Naive thymus-derived CD4-positive, alpha-beta T cell (primary cell): Measurements from ENCODE around the gene DPP6. TPM values are rescaled to one million over a fixed set of nuclear protein-coding genes. Genes with fewer than 3 reads are reported as not detected.

Experiments
- ATAC-seq: fragments of 150-1000 bp; cut with Tn5 transposase; 2 replicates; pipeline ENCODE4 v1.10.0; 2021; ENCODE audit warnings: mild to moderate bottlenecking, moderate library complexity
- CTCF ChIA-PET: fragments of 350-600 bp; sonication (Branson Sonifier 250); formaldehyde crosslinking; loops from one replicate; lab custom pipeline; 2021; ENCODE audit warnings: antibody characterized with exemption; lab: Charles Lee
- POLR2A ChIA-PET: fragments of 350-600 bp; sonication (Branson Sonifier 250); formaldehyde crosslinking; loops from one replicate; lab custom pipeline; 2021; ENCODE audit warnings: antibody characterized with exemption, inconsistent platforms; lab: Charles Lee
- DNase-seq, 9 donors: peaks; one replicate each; pipeline versions ENCODE4 v3.0.0 to v3.0.0-alpha.2; 2020 to 2022; ENCODE audit warnings: mixed read lengths in 1 of 9
- H3K27ac ChIP-seq: one replicate; pipeline ENCODE4 v1.7.0; 2013; ENCODE audit warnings: mild to moderate bottlenecking, low read depth, low read length, moderate library complexity
- H3K27me3 ChIP-seq, 2 donors: one replicate each; pipeline ENCODE4 v1.7.0; 2013; ENCODE audit warnings: low read length in 2 of 2, mild to moderate bottlenecking in 2 of 2, moderate library complexity in 2 of 2; ENCODE audit not compliant: control insufficient read depth in 2 of 2, insufficient read depth in 2 of 2
- H3K36me3 ChIP-seq, 3 experiments: 1 replicate in 2 of 3; 2 replicates in 1 of 3; pipeline ENCODE4 v1.7.0; 2013; ENCODE audit warnings: low read length in 3 of 3, mild to moderate bottlenecking in 3 of 3, moderate library complexity in 1 of 3; ENCODE audit not compliant: insufficient read depth in 3 of 3, control insufficient read depth in 2 of 3
- H3K4me1 ChIP-seq, 2 donors: one replicate each; pipeline ENCODE4 v1.7.0; 2013; ENCODE audit warnings: low read length in 2 of 2, mild to moderate bottlenecking in 2 of 2, moderate library complexity in 1 of 2; ENCODE audit not compliant: control insufficient read depth in 2 of 2, insufficient read depth in 2 of 2
- H3K4me3 ChIP-seq: 2 replicates; pipeline ENCODE4 v1.7.0; 2013; ENCODE audit warnings: mild to moderate bottlenecking, low read length
- H3K9me3 ChIP-seq, 3 experiments: 1 replicate in 2 of 3; 2 replicates in 1 of 3; pipeline ENCODE4 v1.7.0; 2013; ENCODE audit warnings: low read length in 3 of 3; ENCODE audit not compliant: control insufficient read depth in 2 of 3
- H3K27ac Mint-ChIP-seq, 9 donors: one replicate each; pipeline ENCODE4 v1.8.0; 2020 to 2022; ENCODE audit warnings: mixed read lengths in 9 of 9, mild to moderate bottlenecking in 8 of 9, moderate library complexity in 5 of 9, inconsistent platforms in 2 of 9
- H3K27me3 Mint-ChIP-seq, 5 donors: one replicate each; pipeline ENCODE4 v1.8.0; 2021 to 2022; ENCODE audit warnings: mixed read lengths in 5 of 5, mild to moderate bottlenecking in 1 of 5
- H3K36me3 Mint-ChIP-seq, 5 donors: one replicate each; pipeline ENCODE4 v1.8.0; 2020 to 2022; ENCODE audit warnings: mixed read lengths in 5 of 5, mild to moderate bottlenecking in 3 of 5, inconsistent platforms in 1 of 5
- H3K4me1 Mint-ChIP-seq, 7 donors: one replicate each; pipeline ENCODE4 v1.8.0; 2020 to 2022; ENCODE audit warnings: mixed read lengths in 7 of 7, mild to moderate bottlenecking in 3 of 7, inconsistent platforms in 1 of 7
- H3K4me3 Mint-ChIP-seq, 10 donors: one replicate each; pipeline ENCODE4 v1.8.0; 2020 to 2022; ENCODE audit warnings: mild to moderate bottlenecking in 10 of 10, mixed read lengths in 10 of 10, moderate library complexity in 6 of 10, inconsistent platforms in 2 of 10
- H3K9me3 Mint-ChIP-seq, 11 donors: one replicate each; pipeline ENCODE4 v1.8.0; 2020 to 2022; ENCODE audit warnings: mixed read lengths in 11 of 11, mild to moderate bottlenecking in 4 of 11, inconsistent platforms in 1 of 11, moderate library complexity in 1 of 11
- intact Hi-C, 2 donors: fragments of 100-400 bp; cut with micrococcal nuclease; formaldehyde crosslinking; loops; one replicate each; pipeline ENCODE4 v1.15.1; 2023
- polyA plus RNA-seq, 2 donors: library from polyadenylated mRNA; unstranded; fragments of 300-500 nt; fragmentation: Illumina TruSeq; gene quantifications; one replicate each; pipeline ENCODE4 v1.2.3, GENCODE V29; 2021
- total RNA-seq, 6 experiments: library from RNA in 5 of 6; stranded (reverse) in 5 of 6; gene quantifications; 1 replicate in 5 of 6; 2 replicates in 1 of 6; pipeline ENCODE4 v1.2.3 and lab custom pipeline; 2021 to 2026

DPP6 gene
- total and polyA plus RNA-seq, 7 experiments from 2014 or later = not detected

DNA sequence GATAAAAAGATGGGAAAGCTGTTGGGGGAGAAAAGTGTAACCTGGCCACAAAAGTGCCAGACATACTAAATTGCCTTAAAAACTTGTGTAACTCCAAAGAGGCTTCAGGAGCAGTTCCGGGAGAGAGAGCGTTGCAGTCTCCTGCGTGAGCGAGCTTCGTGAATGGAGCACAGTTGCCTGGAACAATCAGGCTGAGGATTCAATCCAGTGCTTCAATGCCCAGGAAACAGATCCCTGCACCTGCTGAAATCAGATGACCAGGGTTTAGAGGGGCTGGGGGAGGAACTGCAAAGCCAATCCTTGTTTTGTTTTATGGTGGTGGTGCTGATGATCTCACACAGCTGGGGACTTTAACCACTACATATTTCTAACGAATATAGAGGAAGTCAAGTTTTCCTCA is 398.3 kb downstream of the DPP6 start:
- no peak overlapping the region for H3K27ac Mint-ChIP-seq
- H3K9me3 ChIP-seq = no peaks in the 10 kb centered on the region
- no peak overlapping the region for H3K4me3 Mint-ChIP-seq
- DNase-seq = no peak
- H3K4me1 Mint-ChIP-seq = no peaks in the 10 kb centered on the region
- no peaks in the 10 kb centered on the region for H3K36me3 Mint-ChIP-seq
- no peaks in the 10 kb centered on the region for H3K4me1 ChIP-seq
- POLR2A ChIA-PET = no interaction called here
- no peaks in the 10 kb centered on the region for H3K27me3 ChIP-seq
- ATAC-seq = no peak
- no peak overlapping the region for H3K27ac ChIP-seq
- H3K36me3 ChIP-seq = no peaks in the 10 kb centered on the region
- CTCF ChIA-PET = no interaction called here
- H3K27me3 Mint-ChIP-seq = no peaks in the 10 kb centered on the region
- intact Hi-C loops = no loop called here
- H3K9me3 Mint-ChIP-seq = peaks cover 3 to 20% (median 9%) of the 10 kb centered on the region in 11 donors
- H3K4me3 ChIP-seq = no peak overlapping the region

DNA sequence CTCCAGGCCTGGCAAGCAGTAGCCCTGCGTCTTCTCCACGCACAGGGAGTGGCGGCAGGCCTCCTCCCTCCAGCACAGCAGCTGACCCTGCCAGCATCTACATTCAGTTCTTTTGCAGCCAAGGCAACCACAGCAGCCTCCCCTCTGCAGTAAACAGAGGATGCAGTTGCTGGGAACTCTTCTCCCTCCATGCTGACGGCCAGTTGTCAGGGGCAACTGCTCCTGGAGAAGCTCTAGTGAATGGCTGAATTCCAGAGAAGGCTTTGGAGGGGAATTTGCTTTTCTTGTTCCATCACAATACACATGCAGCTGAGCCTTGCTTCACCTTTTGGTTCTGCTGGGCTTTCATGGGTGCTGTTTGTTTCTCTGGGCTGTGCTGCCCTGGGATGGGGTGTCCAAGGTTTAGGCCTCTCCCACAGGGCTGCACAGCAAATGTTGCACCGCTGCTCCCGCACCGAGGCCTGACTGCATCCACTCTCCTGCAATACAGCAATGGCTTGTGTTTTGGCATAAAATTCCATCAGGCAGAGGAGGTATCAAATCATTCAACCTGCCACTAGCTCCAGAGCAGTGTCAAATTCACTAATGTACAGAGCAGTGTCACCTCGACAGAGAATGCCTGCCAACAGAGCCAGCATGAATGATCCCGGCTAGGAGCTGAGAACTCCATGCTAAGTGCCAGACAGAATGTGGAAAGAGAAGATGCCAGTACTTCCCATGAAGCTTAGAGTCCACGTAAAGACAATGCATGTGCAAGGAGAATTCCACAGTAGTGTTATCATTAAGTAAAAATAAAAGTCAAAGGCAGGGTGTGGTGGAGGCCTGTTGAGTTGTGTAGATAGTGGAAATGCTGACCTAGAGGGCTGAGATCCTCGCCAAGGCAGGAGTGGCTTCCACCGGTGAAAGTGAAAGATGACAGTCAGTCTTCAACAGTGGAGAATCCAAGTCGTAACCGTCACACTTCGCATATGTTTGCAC is 399.6 kb downstream of the DPP6 start:
- Mint-ChIP-seq H3K9me3 (peaks cover 2 to 22% (median 10%) of the 10 kb centered on the region in 11 donors), H3K27me3 (no peaks in the 10 kb centered on the region), H3K4me1 (no peaks in the 10 kb centered on the region), H3K4me3 (no peak overlapping the region), H3K27ac (no peak overlapping the region), H3K36me3 (no peaks in the 10 kb centered on the region)
- POLR2A ChIA-PET = no interaction called here
- Histone ChIP-seq H3K4me1 (no peaks in the 10 kb centered on the region), H3K36me3 (no peaks in the 10 kb centered on the region), H3K27ac (no peak overlapping the region), H3K27me3 (no peaks in the 10 kb centered on the region), H3K4me3 (no peak overlapping the region), H3K9me3 (no peaks in the 10 kb centered on the region)
- CTCF ChIA-PET = no interaction called here
- intact Hi-C loops = no loop called here
- no peak for ATAC-seq
- no peak for DNase-seq

DNA sequence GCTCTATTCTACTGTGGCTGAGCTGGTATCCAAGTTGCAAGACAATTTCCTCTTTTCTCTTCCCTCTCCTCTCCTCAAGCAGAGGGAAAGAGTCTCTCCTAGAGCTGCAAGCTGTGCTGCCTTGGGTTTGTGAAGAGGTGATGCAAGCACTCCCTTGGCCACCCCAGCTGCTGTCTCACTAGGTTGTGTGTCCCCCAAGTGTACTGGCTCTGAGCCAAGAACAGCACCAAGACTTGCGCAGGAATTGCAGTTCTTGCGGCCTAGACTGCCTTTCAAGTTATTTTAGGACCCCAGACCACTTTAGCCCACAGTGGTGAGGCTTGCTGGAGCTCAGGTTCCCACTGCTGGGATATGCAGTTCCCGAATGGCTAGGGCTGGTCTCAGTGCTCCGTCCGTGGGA is 411.6 kb downstream of the DPP6 start:
- no peak for DNase-seq
- peaks cover 4 to 39% (median 18%) of the 10 kb centered on the region in 11 donors for H3K9me3 Mint-ChIP-seq
- no peaks in the 10 kb centered on the region for H3K4me1 Mint-ChIP-seq
- Histone ChIP-seq H3K27me3 (no peaks in the 10 kb centered on the region), H3K36me3 (no peaks in the 10 kb centered on the region), H3K9me3 (no peaks in the 10 kb centered on the region), H3K4me1 (no peaks in the 10 kb centered on the region), H3K27ac (no peak overlapping the region), H3K4me3 (no peak overlapping the region)
- no peak overlapping the region for H3K27ac Mint-ChIP-seq
- CTCF ChIA-PET = no interaction called here
- intact Hi-C loops = no loop called here
- no peaks in the 10 kb centered on the region for H3K36me3 Mint-ChIP-seq
- POLR2A ChIA-PET = no interaction called here
- H3K27me3 Mint-ChIP-seq = no peaks in the 10 kb centered on the region
- no peak overlapping the region for H3K4me3 Mint-ChIP-seq
- ATAC-seq = no peak

DNA sequence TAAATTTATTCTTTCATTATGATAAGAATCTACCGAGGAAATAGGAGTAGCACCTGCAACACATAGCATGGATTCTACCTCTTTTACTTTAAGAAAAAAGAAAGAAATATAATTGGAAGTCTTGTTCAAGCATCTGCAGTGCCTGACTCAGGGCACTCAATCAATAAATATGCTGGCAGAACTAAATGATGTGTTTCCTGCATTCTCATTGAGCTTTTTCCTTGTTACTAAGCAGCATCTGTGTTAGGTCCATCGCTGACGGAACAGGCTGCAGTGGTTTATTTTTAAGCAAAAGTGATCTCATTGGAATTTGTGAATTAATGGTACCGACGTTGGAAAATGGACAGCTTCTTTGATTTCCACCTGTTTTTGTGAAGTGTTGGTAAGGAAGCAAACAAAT is 417.5 kb downstream of the DPP6 start:
- Histone ChIP-seq H3K4me3 (no peak overlapping the region), H3K9me3 (no peaks in the 10 kb centered on the region), H3K4me1 (no peaks in the 10 kb centered on the region), H3K36me3 (no peaks in the 10 kb centered on the region), H3K27ac (no peak overlapping the region), H3K27me3 (no peaks in the 10 kb centered on the region)
- H3K9me3 Mint-ChIP-seq = peaks cover 0 to 18% (median 6%) of the 10 kb centered on the region in 11 donors
- H3K27me3 Mint-ChIP-seq = peaks cover 0 to 5% (median 0%) of the 10 kb centered on the region in 5 donors
- intact Hi-C loops = no loop called here
- DNase-seq = no peak
- H3K27ac Mint-ChIP-seq = no peak overlapping the region
- no peak overlapping the region for H3K4me3 Mint-ChIP-seq
- ATAC-seq = no peak
- no peaks in the 10 kb centered on the region for H3K4me1 Mint-ChIP-seq
- no peaks in the 10 kb centered on the region for H3K36me3 Mint-ChIP-seq
- POLR2A ChIA-PET = no interaction called here
- CTCF ChIA-PET = no interaction called here

DNA sequence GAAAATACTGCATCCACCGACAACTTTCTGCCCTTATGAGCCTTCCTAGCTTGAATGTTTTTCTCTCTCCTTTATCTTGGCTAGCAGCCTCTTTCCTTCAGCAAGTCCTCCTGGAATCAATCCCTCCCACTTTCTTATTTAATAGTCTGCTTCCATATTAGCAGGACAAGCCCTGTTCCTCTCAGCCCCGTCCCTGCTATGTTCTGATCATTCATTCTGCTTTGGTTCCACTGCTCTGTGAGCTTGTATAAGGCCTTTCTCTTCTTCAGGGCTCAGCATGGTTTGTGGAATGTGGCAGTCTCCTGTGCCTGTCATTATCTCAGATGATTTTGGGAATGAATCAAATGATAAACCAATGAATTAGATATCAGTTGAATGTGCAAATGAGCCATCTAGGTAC is 420.1 kb downstream of the DPP6 start:
- ATAC-seq (no peak), DNase-seq (no peak)
- H3K27ac ChIP-seq = no peak overlapping the region
- ChIA-PET POLR2A (interaction anchor here (1.1 kb wide), 1 partner anchor 11 kb away, joined by 3 read pairs; no protein-coding TSS in a partner anchor), CTCF (no interaction called here)
- H3K36me3 ChIP-seq = no peaks in the 10 kb centered on the region
- Mint-ChIP-seq H3K27me3 (peaks cover 0 to 5% (median 0%) of the 10 kb centered on the region in 5 donors), H3K4me3 (no peak overlapping the region), H3K36me3 (no peaks in the 10 kb centered on the region), H3K9me3 (peaks cover 0 to 13% (median 4%) of the 10 kb centered on the region in 11 donors), H3K4me1 (no peaks in the 10 kb centered on the region), H3K27ac (no peak overlapping the region)
- intact Hi-C loops = no loop called here
- no peaks in the 10 kb centered on the region for H3K9me3 ChIP-seq
- H3K27me3 ChIP-seq = no peaks in the 10 kb centered on the region
- no peak overlapping the region for H3K4me3 ChIP-seq
- no peaks in the 10 kb centered on the region for H3K4me1 ChIP-seq

DNA sequence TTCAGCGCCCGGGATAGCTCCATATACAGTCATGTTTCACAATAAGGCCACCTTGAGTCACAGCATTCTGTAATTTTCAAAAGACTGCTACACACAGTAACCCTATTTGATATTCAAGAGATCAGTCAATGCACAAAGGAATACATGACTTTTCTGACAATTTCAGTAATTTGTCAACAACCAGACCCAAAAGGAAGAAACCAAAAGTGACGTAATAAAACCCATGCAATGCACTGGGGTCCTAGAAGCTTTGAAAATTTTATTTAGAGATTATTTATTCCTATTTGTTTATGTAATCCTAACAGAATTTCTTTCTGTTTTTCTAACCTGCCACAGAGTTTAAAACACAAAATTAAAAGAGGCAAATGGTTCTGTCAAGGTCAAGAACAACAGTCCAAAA is 421.2 kb downstream of the DPP6 start:
- H3K36me3 Mint-ChIP-seq = no peaks in the 10 kb centered on the region
- POLR2A ChIA-PET = interaction anchor here (1.1 kb wide), 1 partner anchor 10 kb away, joined by 3 read pairs; no protein-coding TSS in a partner anchor
- H3K36me3 ChIP-seq = no peaks in the 10 kb centered on the region
- no peak overlapping the region for H3K4me3 Mint-ChIP-seq
- no peak overlapping the region for H3K27ac Mint-ChIP-seq
- no peak overlapping the region for H3K4me3 ChIP-seq
- H3K9me3 ChIP-seq = no peaks in the 10 kb centered on the region
- H3K27me3 Mint-ChIP-seq = peaks cover 0 to 5% (median 0%) of the 10 kb centered on the region in 5 donors
- H3K27ac ChIP-seq = no peak overlapping the region
- H3K4me1 Mint-ChIP-seq = no peaks in the 10 kb centered on the region
- peaks cover 0 to 14% (median 4%) of the 10 kb centered on the region in 11 donors for H3K9me3 Mint-ChIP-seq
- no peaks in the 10 kb centered on the region for H3K27me3 ChIP-seq
- ATAC-seq (no peak), DNase-seq (no peak)
- intact Hi-C loops = no loop called here
- CTCF ChIA-PET = no interaction called here
- no peaks in the 10 kb centered on the region for H3K4me1 ChIP-seq
